CD14-positive monocyte (primary cell): ENCODE measurements around the gene RAI1. TPM values are rescaled to one million over a fixed set of nuclear protein-coding genes. Genes with fewer than 3 reads are reported as not detected.

ENCODE experiments used
- DNase-seq, 3 donors: peaks; one replicate each; pipeline ENCODE4 v3.0.0-alpha.2; 2011 to 2022
- H2AFZ ChIP-seq: 2 replicates; pipeline ENCODE4 v1.6.0; 2012; ENCODE audit warnings: mild to moderate bottlenecking, low read depth, low read length, inconsistent platforms; ENCODE audit not compliant: insufficient read depth, poor library complexity, severe bottlenecking
- H3K27ac ChIP-seq, 2 donors: 1 replicate in 1 of 2; 2 replicates in 1 of 2; pipeline ENCODE4 v1.5.1; 2012 to 2013; ENCODE audit warnings: low read length in 2 of 2, control low read depth in 1 of 2, inconsistent platforms in 1 of 2, low read depth in 1 of 2, mild to moderate bottlenecking in 1 of 2
- H3K27me3 ChIP-seq, 2 donors: one replicate each; pipeline versions ENCODE4 v1.6.0 to v1.6.1; 2011 to 2013; ENCODE audit warnings: low read length in 2 of 2; ENCODE audit not compliant: control insufficient read depth in 2 of 2, insufficient read depth in 2 of 2
- H3K36me3 ChIP-seq, 2 donors: replicated peaks in 1 of 2; 1 replicate in 1 of 2; 2 replicates in 1 of 2; pipeline versions ENCODE4 v1.5.1 to v1.6.1; 2012 to 2013; ENCODE audit warnings: low read length in 2 of 2, control low read depth in 1 of 2, inconsistent platforms in 1 of 2, mild to moderate bottlenecking in 1 of 2; ENCODE audit not compliant: insufficient read depth in 2 of 2, control insufficient read depth in 1 of 2
- H3K4me1 ChIP-seq, 2 donors: 1 replicate in 1 of 2; 2 replicates in 1 of 2; pipeline versions ENCODE4 v1.5.1 to v1.6.1; 2012 to 2013; ENCODE audit warnings: low read length in 2 of 2, control low read depth in 1 of 2, inconsistent platforms in 1 of 2, mild to moderate bottlenecking in 1 of 2, moderate library complexity in 1 of 2; ENCODE audit not compliant: insufficient read depth in 2 of 2, control insufficient read depth in 1 of 2
- H3K4me2 ChIP-seq: replicated peaks from 2 replicates; pipeline ENCODE3; 2012; ENCODE audit warnings: low read length, moderate library complexity, mild to moderate bottlenecking; ENCODE audit not compliant: poor library complexity, severe bottlenecking; ENCODE audit errors: extremely low read depth
- H3K4me3 ChIP-seq, 3 experiments: fragments of 200-600 bp in 1 of 3; sonication (generic) in 1 of 3; replicated peaks in 1 of 3; 1 replicate in 2 of 3; 2 replicates in 1 of 3; pipeline ENCODE4 v1.5.1; 2011 to 2013; ENCODE audit warnings: low read length in 3 of 3, mild to moderate bottlenecking in 3 of 3, control low read depth in 2 of 3, low read depth in 2 of 3, inconsistent platforms in 1 of 3, moderate library complexity in 1 of 3
- H3K79me2 ChIP-seq: 2 replicates; pipeline ENCODE4 v1.6.0; 2012; ENCODE audit warnings: mild to moderate bottlenecking, control low read depth, inconsistent platforms, low read length, moderate library complexity; ENCODE audit not compliant: insufficient read depth
- H3K9ac ChIP-seq: 2 replicates; pipeline ENCODE4 v1.6.0; 2017; ENCODE audit warnings: low read length, mild to moderate bottlenecking; ENCODE audit not compliant: insufficient read depth, poor library complexity, severe bottlenecking
- H3K9me3 ChIP-seq, 2 donors: replicated peaks in 1 of 2; 1 replicate in 1 of 2; 2 replicates in 1 of 2; pipeline versions ENCODE4 v1.5.1 to v1.6.1; 2012 to 2013; ENCODE audit warnings: low read length in 2 of 2, control low read depth in 1 of 2; ENCODE audit not compliant: control insufficient read depth in 1 of 2, insufficient read depth in 1 of 2
- H4K20me1 ChIP-seq: 2 replicates; pipeline ENCODE4 v1.6.0; 2012; ENCODE audit warnings: mild to moderate bottlenecking, low read length, control low read depth, moderate library complexity; ENCODE audit not compliant: insufficient read depth
- H3K27ac Mint-ChIP-seq, 7 donors: one replicate each; pipeline ENCODE4 v1.8.0; 2020; ENCODE audit warnings: mild to moderate bottlenecking in 7 of 7, mixed read lengths in 7 of 7, moderate library complexity in 6 of 7, inconsistent platforms in 2 of 7
- H3K27me3 Mint-ChIP-seq, 3 donors: one replicate each; pipeline ENCODE4 v1.8.0; 2021 to 2022; ENCODE audit warnings: low read depth in 3 of 3, mild to moderate bottlenecking in 3 of 3, mixed read lengths in 3 of 3, moderate library complexity in 3 of 3, inconsistent platforms in 1 of 3
- H3K36me3 Mint-ChIP-seq, 2 donors: one replicate each; pipeline ENCODE4 v1.8.0; 2020; ENCODE audit warnings: mixed read lengths in 2 of 2, inconsistent platforms in 1 of 2, mild to moderate bottlenecking in 1 of 2
- H3K4me1 Mint-ChIP-seq: one replicate; pipeline ENCODE4 v1.8.0; 2020; ENCODE audit warnings: mild to moderate bottlenecking, mixed read lengths
- H3K4me3 Mint-ChIP-seq, 2 donors: one replicate each; pipeline ENCODE4 v1.8.0; 2020; ENCODE audit warnings: mild to moderate bottlenecking in 2 of 2, mixed read lengths in 2 of 2, moderate library complexity in 1 of 2
- H3K9me3 Mint-ChIP-seq, 7 donors: one replicate each; pipeline ENCODE4 v1.8.0; 2020 to 2022; ENCODE audit warnings: mixed read lengths in 7 of 7, mild to moderate bottlenecking in 6 of 7, moderate library complexity in 6 of 7, inconsistent platforms in 2 of 7
- CTCF ChIP-seq: fragments of 200-600 bp; IDR thresholded peaks from one replicate; pipeline ENCODE4 v1.8.0; 2022; ENCODE audit warnings: antibody characterized with exemption, mild to moderate bottlenecking
- WGBS: methylation state at CpG from one replicate; pipeline ENCODE4 v1.1.5; 2013; ENCODE audit warnings: missing lambda C conversion rate; ENCODE audit not compliant: insufficient coverage; 5-methylcytosine and 5-hydroxymethylcytosine counted together
- intact Hi-C, 2 donors: fragments of 100-400 bp; cut with micrococcal nuclease; formaldehyde crosslinking; loops; one replicate each; pipeline versions ENCODE4 v1.15.0 to v1.15.1; 2023
- polyA plus RNA-seq, 3 donors: library from polyadenylated mRNA; depleted of rRNA in 1 of 3; unstranded in 2 of 3; stranded (reverse) in 1 of 3; fragments of 300-500 nt in 2 of 3; fragments of >200 nt in 1 of 3; fragmentation: Illumina TruSeq in 2 of 3; gene quantifications; 1 replicate in 2 of 3; 2 replicates in 1 of 3; pipeline ENCODE4 v1.2.3, GENCODE V29; 2012 to 2021

The RAI1 gene
- polyA plus RNA-seq, 3 donors = 0.89 to 4.4 (median 1.5) TPM

- Histone ChIP-seq H3K4me2 (no peak overlapping the region), H4K20me1 (peaks cover 85% of the 10 kb centered on the region), H3K27ac (no peak overlapping the region), H3K4me1 (peaks cover 27 to 36% of the 10 kb centered on the region in 2 donors), H3K9me3 (no peaks in the 10 kb centered on the region), H3K79me2 (peaks cover 54% of the 10 kb centered on the region), H3K27me3 (no peaks in the 10 kb centered on the region), H3K4me3 (no peak overlapping the region), H2AFZ (no peak overlapping the region), H3K9ac (no peak overlapping the region), H3K36me3 (peaks cover 16 to 28% of the 10 kb centered on the region in 2 donors)
- WGBS = 100% methylated on average over 1 of the region's 2 CpGs
- peaks cover 25 to 45% of the 10 kb centered on the region in 2 donors for H3K36me3 Mint-ChIP-seq
- DNase-seq = no peak
- peaks cover 29% of the 10 kb centered on the region for H3K4me1 Mint-ChIP-seq
- no peaks in the 10 kb centered on the region for H3K9me3 Mint-ChIP-seq
- H3K27ac Mint-ChIP-seq = no peak overlapping the region
- no peak for TF ChIP-seq CTCF
- peaks cover 0 to 4% (median 2%) of the 10 kb centered on the region in 3 donors for H3K27me3 Mint-ChIP-seq
- intact Hi-C loops = loop anchor here in 1 of 2 donors (10.0 kb wide), 1 partner anchor 147 kb away; the partner anchor contains the start of gene RAI1
- H3K4me3 Mint-ChIP-seq = no peak overlapping the region
Measured at GRCh38 chr17:17832032-17832363, 150.7 kb downstream of the RAI1 start.

- peak overlapping the region in 1 of 2 donors; percentile 38 for H3K27ac ChIP-seq
- H3K4me1 ChIP-seq = peaks cover 44 to 50% of the 10 kb centered on the region in 2 donors
- no peak overlapping the region for H3K4me3 ChIP-seq
- no peak for DNase-seq
- peaks cover 67% of the 10 kb centered on the region for H4K20me1 ChIP-seq
- H3K4me1 Mint-ChIP-seq = peaks cover 46% of the 10 kb centered on the region
- H3K4me3 Mint-ChIP-seq = peak overlapping the region in 1 of 2 donors; percentile 39
- H3K4me2 ChIP-seq = no peak overlapping the region
- no peak overlapping the region for H2AFZ ChIP-seq
- TF ChIP-seq CTCF = no peak
- H3K27me3 ChIP-seq = no peaks in the 10 kb centered on the region
- H3K27ac Mint-ChIP-seq = peak overlapping the region in 6 of 7 donors; percentile 9 to 80 (median 55)
- H3K36me3 Mint-ChIP-seq = peaks cover 22 to 34% of the 10 kb centered on the region in 2 donors
- 100% methylated on average over 3 of the region's 8 CpGs for WGBS
- peaks cover 51% of the 10 kb centered on the region for H3K79me2 ChIP-seq
- intact Hi-C loops = loop anchor here in 1 of 2 donors (10.0 kb wide), 1 partner anchor 149 kb away; the partner anchor contains the start of gene RAI1
- no peaks in the 10 kb centered on the region for H3K9me3 Mint-ChIP-seq
- peaks cover 12 to 28% of the 10 kb centered on the region in 2 donors for H3K36me3 ChIP-seq
- H3K27me3 Mint-ChIP-seq = peaks cover 0 to 4% (median 2%) of the 10 kb centered on the region in 3 donors
- no peaks in the 10 kb centered on the region for H3K9me3 ChIP-seq
- no peak overlapping the region for H3K9ac ChIP-seq
Measured at GRCh38 chr17:17833658-17834357, 152.6 kb downstream of the RAI1 start.
